GM21576 (cell line): ENCODE data around the gene EML4.

Source experiments
- ATAC-seq: cut with Tn5 transposase; IDR thresholded peaks from one replicate; pipeline ENCODE4 v1.9.1; 2021; ENCODE audit warnings: mild to moderate bottlenecking, moderate library complexity; ENCODE audit not compliant: unreplicated experiment

The EML4 gene

GRCh38 chr2:42296226-42296625 lies 127.1 kb downstream of the EML4 start:
- peak; percentile 57 for ATAC-seq

- no peak for ATAC-seq
Observed at GRCh38 chr2:42297322-42297936, 128.3 kb downstream of the EML4 start.

GRCh38 chr2:42298132-42298531 lies 129.0 kb downstream of the EML4 start:
- no peak for ATAC-seq

GRCh38 chr2:42298996-42299754 lies 130.0 kb downstream of the EML4 start:
- ATAC-seq: no peak

GRCh38 chr2:42300527-42300926 lies 131.4 kb downstream of the EML4 start:
- ATAC-seq: no peak

- no peak for ATAC-seq
Observed at GRCh38 chr2:42303252-42303651, 134.1 kb downstream of the EML4 start.

GRCh38 chr2:42304059-42304713 lies 135.0 kb downstream of the EML4 start:
- no peak for ATAC-seq

- ATAC-seq: no peak
Observed at GRCh38 chr2:42307180-42307579, 138.0 kb downstream of the EML4 start.

- no peak for ATAC-seq
Observed at GRCh38 chr2:42309366-42309765, 140.2 kb downstream of the EML4 start.

GRCh38 chr2:42310007-42310515 lies 140.9 kb downstream of the EML4 start:
- no peak for ATAC-seq

- ATAC-seq: no peak
Observed at GRCh38 chr2:42312106-42312505, 143.0 kb downstream of the EML4 start.

GRCh38 chr2:42314892-42315468 lies 145.8 kb downstream of the EML4 start:
- no peak for ATAC-seq

- no peak for ATAC-seq
Observed at GRCh38 chr2:42315844-42316470, 146.8 kb downstream of the EML4 start.

GRCh38 chr2:42316910-42317309 lies 147.8 kb downstream of the EML4 start:
- ATAC-seq: no peak

GRCh38 chr2:42317486-42317885 lies 148.3 kb downstream of the EML4 start:
- no peak for ATAC-seq

- ATAC-seq: no peak
Observed at GRCh38 chr2:42317945-42318344, 148.8 kb downstream of the EML4 start.

GRCh38 chr2:42319265-42319664 lies 150.1 kb downstream of the EML4 start:
- no peak for ATAC-seq

- ATAC-seq: no peak
Observed at GRCh38 chr2:42321452-42322064, 152.4 kb downstream of the EML4 start.

GRCh38 chr2:42324244-42324643 lies 155.1 kb downstream of the EML4 start:
- ATAC-seq: no peak

- no peak for ATAC-seq
Observed at GRCh38 chr2:42324949-42325348, 155.8 kb downstream of the EML4 start.

GRCh38 chr2:42325609-42326008 lies 156.5 kb downstream of the EML4 start:
- no peak for ATAC-seq
